Endothelial cell of umbilical vein (primary cell): Measurements from ENCODE around the gene ROCK2. TPM values are rescaled to one million over a fixed set of nuclear protein-coding genes. Genes with fewer than 3 reads are reported as not detected.

ENCODE experiments used
- BruUV-seq: library from RNA; stranded (reverse); fragments of 400-500 nt; replicated peaks from 2 replicates; lab custom pipeline; 2021; lab: Mats Ljungman, UMichigan
- CTCF ChIA-PET: fragments of 300-600, 350-600 bp; sonication (Branson Sonifier 250); formaldehyde crosslinking; loops from one replicate; lab custom pipeline; 2021; ENCODE audit warnings: antibody characterized with exemption, inconsistent platforms; lab: Charles Lee
- POLR2A ChIA-PET: fragments of 300-600, 350-600 bp; sonication (Branson Sonifier 250); formaldehyde crosslinking; loops from one replicate; lab custom pipeline; 2021; ENCODE audit warnings: antibody characterized with exemption, inconsistent platforms; lab: Charles Lee
- DNase-seq: peaks from one replicate; pipeline ENCODE4 v3.0.0-alpha.2; 2011; ENCODE audit warnings: low read depth, low spot score
- FAIRE-seq: peaks from 2 replicates; lab custom pipeline; 2011; peaks lifted over from hg19 to GRCh38; lab: Jason Lieb, UNC
- H2AFZ ChIP-seq: 2 replicates; pipeline ENCODE4 v1.6.0; 2012; ENCODE audit warnings: low read depth, low read length, control low read depth, inconsistent platforms
- H3K27ac ChIP-seq: 2 replicates; pipeline ENCODE4 v1.5.1; 2011; ENCODE audit warnings: low read depth, mild to moderate bottlenecking, control low read depth, low read length, moderate library complexity; ENCODE audit not compliant: insufficient read depth
- H3K27me3 ChIP-seq, 2 experiments: 2 replicates each; pipeline versions ENCODE4 v1.6.0 to v1.6.1; 2011; ENCODE audit warnings: low read length in 2 of 2, mixed read lengths in 1 of 2; ENCODE audit not compliant: control insufficient read depth in 2 of 2, insufficient read depth in 2 of 2
- H3K36me3 ChIP-seq, 2 experiments: 2 replicates in 1 of 2; 3 replicates in 1 of 2; pipeline ENCODE4 v1.5.1; 2011; ENCODE audit warnings: low read length in 2 of 2, mild to moderate bottlenecking in 1 of 2, moderate library complexity in 1 of 2; ENCODE audit not compliant: control insufficient read depth in 2 of 2, insufficient read depth in 2 of 2; ENCODE audit errors: extremely low read depth in 1 of 2
- H3K4me1 ChIP-seq: 3 replicates; pipeline ENCODE4 v1.5.1; 2011; ENCODE audit warnings: mild to moderate bottlenecking, low read length; ENCODE audit not compliant: control insufficient read depth, insufficient read depth; ENCODE audit errors: extremely low read depth
- H3K4me2 ChIP-seq: 2 replicates; pipeline ENCODE4 v1.6.1; 2011; ENCODE audit warnings: low read length, control low read depth, mixed read lengths; ENCODE audit not compliant: insufficient read depth
- H3K4me3 ChIP-seq, 3 experiments: fragments of 200-600 bp in 1 of 3; sonication (generic), shearing (Covaris generic) in 1 of 3; replicated peaks in 1 of 3; 2 replicates each; pipeline ENCODE4 v1.5.1; 2011 to 2016; ENCODE audit warnings: control low read depth in 3 of 3, low read length in 3 of 3, mild to moderate bottlenecking in 2 of 3, inconsistent platforms in 1 of 3, low read depth in 1 of 3, moderate library complexity in 1 of 3; ENCODE audit not compliant: insufficient read depth in 1 of 3
- H3K79me2 ChIP-seq: 2 replicates; pipeline ENCODE4 v1.6.0; 2012; ENCODE audit warnings: low read length, inconsistent platforms; ENCODE audit not compliant: control insufficient read depth, insufficient read depth
- H3K9ac ChIP-seq: replicated peaks from 2 replicates; pipeline ENCODE3; 2011; ENCODE audit warnings: low read length, control low read depth; ENCODE audit not compliant: insufficient read depth; ENCODE audit errors: extremely low read depth
- H3K9me1 ChIP-seq: replicated peaks from 3 replicates; pipeline ENCODE4 v1.6.0; 2011; ENCODE audit warnings: mild to moderate bottlenecking, low read length; ENCODE audit not compliant: control insufficient read depth, insufficient read depth; ENCODE audit errors: extremely low read depth
- H3K9me3 ChIP-seq: replicated peaks from 2 replicates; pipeline ENCODE4 v1.5.1; 2012; ENCODE audit warnings: low read length, inconsistent platforms; ENCODE audit not compliant: control insufficient read depth, insufficient read depth
- H4K20me1 ChIP-seq: replicated peaks from 2 replicates; pipeline ENCODE3; 2011; ENCODE audit warnings: mild to moderate bottlenecking, low read length; ENCODE audit not compliant: control insufficient read depth, insufficient read depth; ENCODE audit errors: extremely low read depth
- CTCF ChIP-seq, 2 donors: IDR thresholded peaks; 1 replicate in 1 of 2; 2 replicates in 1 of 2; pipeline ENCODE4 v1.5.1; 2011; ENCODE audit warnings: low read length in 2 of 2, mild to moderate bottlenecking in 2 of 2, moderate library complexity in 2 of 2, control low read depth in 1 of 2, inconsistent platforms in 1 of 2, low read depth in 1 of 2; ENCODE audit not compliant: insufficient read depth in 1 of 2; ENCODE audit errors: extremely low read depth in 1 of 2
- EZH2 ChIP-seq: IDR thresholded peaks from 2 replicates; pipeline ENCODE4 v1.6.1; 2012; ENCODE audit warnings: borderline replicate concordance, low read depth, mild to moderate bottlenecking, moderate library complexity, low read length, inconsistent platforms; ENCODE audit not compliant: severe bottlenecking
- FOS ChIP-seq: IDR thresholded peaks from 2 replicates; pipeline ENCODE4 v1.6.1; 2011; ENCODE audit warnings: mild to moderate bottlenecking, low read length, moderate library complexity, borderline replicate concordance; ENCODE audit not compliant: insufficient read depth
- GATA2 ChIP-seq: IDR thresholded peaks from 2 replicates; pipeline ENCODE4 v1.7.0; 2011; ENCODE audit warnings: low read depth, mild to moderate bottlenecking, moderate library complexity, mixed read lengths, low read length; ENCODE audit not compliant: insufficient read length, insufficient read depth
- JUN ChIP-seq: IDR thresholded peaks from 2 replicates; pipeline ENCODE4 v1.6.1; 2011; ENCODE audit warnings: borderline replicate concordance, low read depth; ENCODE audit not compliant: insufficient read length, insufficient read depth
- MAX ChIP-seq: IDR thresholded peaks from 2 replicates; pipeline ENCODE4 v1.6.1; 2011; ENCODE audit not compliant: insufficient read depth, insufficient read length
- MYC ChIP-seq: IDR thresholded peaks from one replicate; pipeline ENCODE4 v1.6.1; 2011; ENCODE audit warnings: mild to moderate bottlenecking, low read depth, low read length
- POLR2A ChIP-seq: IDR thresholded peaks from 2 replicates; pipeline ENCODE4 v1.6.1; 2012; ENCODE audit warnings: low read depth, mild to moderate bottlenecking, control low read depth, low read length
- POLR2AphosphoS5 ChIP-seq: IDR thresholded peaks from 2 replicates; pipeline ENCODE4 v1.6.1; 2012; ENCODE audit warnings: low read depth, mild to moderate bottlenecking, control low read depth, low read length, moderate library complexity; ENCODE audit not compliant: insufficient read depth
- dilution Hi-C: fragments of 300-500 bp; cut with MboI; formaldehyde crosslinking; loops from one replicate; pipeline ENCODE4 v1.15.0; 2019; ENCODE audit warnings: low sequenced_read_pairs; ENCODE audit not compliant: extremely low pct_ligation_motif_present
- intact Hi-C: fragments of 100-400 bp; cut with micrococcal nuclease; formaldehyde crosslinking; loops from one replicate; pipeline ENCODE4 v1.10.0; 2022
- polyA plus RNA-seq, 4 experiments: library from polyadenylated mRNA; depleted of rRNA in 3 of 4; stranded (reverse) in 3 of 4; unstranded in 1 of 4; fragments of >200 nt; gene quantifications; 2 replicates each; pipeline versions ENCODE4 v1.2.1 to v1.2.3, GENCODE V29; 2011 to 2012; ENCODE audit warnings: missing spikeins in 1 of 4
- total RNA-seq: library from RNA; stranded (reverse); gene quantifications from 2 replicates; pipeline ENCODE4 v1.2.3, GENCODE V29; 2021

The ROCK2 gene
- total and polyA plus RNA-seq, 2 donors (not counting 3 experiments of a cell fraction or from before 2014, with no cell fraction given): 5.2 to 56.5 TPM

- no peak overlapping the region for H3K4me2 ChIP-seq
- dilution Hi-C loops (no loop called here), intact Hi-C loops (no loop called here)
- CTCF ChIA-PET: interaction anchor here (0.9 to 1.8 kb wide), 3 partner anchors 9 to 47 kb away, joined by 3 to 6 read pairs (median 4); no protein-coding TSS in a partner anchor
- H3K27me3 ChIP-seq: peaks cover 0 to 4% of the 10 kb centered on the region in 2 experiments
- no peaks in the 10 kb centered on the region for H3K9me3 ChIP-seq
- H3K4me3 ChIP-seq: no peak overlapping the region
- peaks cover 16% of the 10 kb centered on the region for H3K4me1 ChIP-seq
- DNase-seq (no peak), FAIRE-seq (no peak)
- no peak overlapping the region for H3K27ac ChIP-seq
- H4K20me1 ChIP-seq: no peaks in the 10 kb centered on the region
- BruUV-seq: no TSS peak
- no peak for TF ChIP-seq POLR2A
- TF ChIP-seq CTCF (IDR thresholded peaks at IDR 0.05; ENCODE audit: extremely low read depth in 1 of 2, insufficient read depth in 1 of 2, low read depth in 1 of 2, low read length in 2 of 2): no peak
- TF ChIP-seq JUN: no peak
- no peak for TF ChIP-seq POLR2AphosphoS5
- TF ChIP-seq MYC: no peak
- TF ChIP-seq FOS: no peak
- no peak for TF ChIP-seq EZH2
- TF ChIP-seq MAX: no peak
- TF ChIP-seq GATA2: no peak
- no peaks in the 10 kb centered on the region for H3K9me1 ChIP-seq
- no peaks in the 10 kb centered on the region for H3K79me2 ChIP-seq
- H3K36me3 ChIP-seq: no peaks in the 10 kb centered on the region
- H2AFZ ChIP-seq: no peak overlapping the region
- POLR2A ChIA-PET: no interaction called here
- H3K9ac ChIP-seq: no peak overlapping the region
These were observed 19.6 kb upstream of the ROCK2 start for GRCh38 chr2:11363868-11364564.
